HG02623 (cell line): ENCODE measurements around the gene KCNJ10.
"Not testable (repeated sequence)": the region's sequence is repeated elsewhere in the genome, so short reads cannot be mapped to it uniquely, and the experiment has no call there.

Experiments used
- ATAC-seq: cut with Tn5 transposase; IDR thresholded peaks from one replicate; pipeline ENCODE4 v1.9.1; 2021; ENCODE audit warnings: moderate library complexity; ENCODE audit not compliant: unreplicated experiment

The KCNJ10 gene

DNA sequence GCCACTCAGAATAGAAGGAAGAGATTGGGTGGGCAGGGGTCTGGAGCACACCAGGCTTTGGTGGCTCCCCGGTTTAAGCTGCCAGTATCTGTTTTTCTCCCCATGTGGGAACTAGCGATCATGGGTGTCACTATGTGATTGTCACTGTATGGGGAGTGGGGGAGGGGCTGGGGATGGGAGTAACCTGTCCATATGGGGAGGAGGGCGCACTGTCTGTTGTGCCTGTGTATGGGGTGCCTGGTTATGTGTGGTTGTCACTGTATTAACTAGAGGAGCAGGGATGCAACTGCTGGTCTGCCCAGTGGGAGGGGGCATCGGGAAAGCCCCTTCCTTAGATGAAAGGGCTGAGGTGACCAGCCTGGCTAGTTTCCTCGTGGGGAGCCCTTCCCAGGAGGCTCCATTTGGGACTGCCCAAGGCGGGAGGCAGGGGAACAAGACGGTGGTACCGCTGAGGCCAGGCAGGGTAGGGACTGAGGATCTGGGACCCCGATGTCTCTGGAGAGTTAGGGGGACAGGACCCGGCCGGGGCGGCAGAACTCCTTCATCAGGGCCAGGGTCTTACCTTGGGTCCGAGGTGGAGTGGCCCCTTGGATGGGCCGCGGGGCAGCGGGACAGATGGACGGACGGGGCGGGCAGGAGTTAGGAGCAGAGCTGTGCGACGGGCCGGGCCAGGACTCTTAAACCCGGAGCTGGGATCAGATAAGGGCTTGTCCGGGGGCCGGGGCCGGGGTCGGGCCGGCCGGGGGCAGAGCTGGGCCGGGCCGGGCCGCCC is at the start of gene KCNJ10:
Gene KCNJ10, minus strand, starts transcription at position 701 of the 772 bp plus-strand sequence. CDS start 27,628 bp downstream, outside the sequence.
- no peak for ATAC-seq

DNA sequence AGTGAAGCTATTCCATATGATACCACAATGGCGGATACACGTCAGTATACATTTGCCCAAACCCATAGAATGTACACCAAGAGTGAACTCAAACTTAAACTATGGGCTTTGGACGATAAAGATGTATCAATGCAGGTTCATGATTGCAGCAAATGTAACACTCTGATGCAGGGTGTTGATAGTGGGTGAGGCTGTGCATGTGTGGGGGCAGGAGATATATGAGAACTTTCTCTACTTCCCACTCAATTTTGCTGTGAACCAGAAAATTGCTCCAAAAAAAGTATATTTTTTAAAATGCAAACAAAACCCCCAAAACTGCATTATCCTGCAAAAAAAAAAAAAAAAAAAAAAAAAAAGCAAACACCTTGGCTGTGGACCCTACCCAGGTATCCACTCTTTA is 49.0 kb upstream of the KCNJ10 start:
- no peak for ATAC-seq

DNA sequence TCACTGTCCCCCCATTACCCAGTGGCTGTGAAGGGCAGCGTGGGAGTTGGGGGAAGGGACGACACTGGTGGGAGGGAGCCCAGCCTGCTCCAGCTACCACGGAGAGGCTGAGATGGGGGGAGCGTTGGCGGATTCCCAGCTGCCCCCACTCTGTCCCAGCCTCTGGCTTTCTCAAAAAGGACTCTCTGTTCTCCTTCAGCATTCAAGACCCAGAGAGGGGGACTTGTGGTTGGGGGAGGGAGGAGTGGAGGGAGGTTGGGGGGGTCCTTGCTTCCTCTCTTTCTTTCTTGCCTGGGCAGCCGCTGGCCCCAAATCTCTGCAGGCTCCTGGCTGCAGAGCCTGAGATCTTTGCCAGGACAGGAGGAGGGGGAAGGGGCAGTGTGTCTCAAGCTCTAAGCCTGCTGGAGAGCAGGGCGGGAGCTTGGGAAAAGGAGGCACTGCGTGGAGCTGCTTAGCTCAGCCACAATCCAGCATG is 47.8 kb upstream of the KCNJ10 start:
- no peak for ATAC-seq

DNA sequence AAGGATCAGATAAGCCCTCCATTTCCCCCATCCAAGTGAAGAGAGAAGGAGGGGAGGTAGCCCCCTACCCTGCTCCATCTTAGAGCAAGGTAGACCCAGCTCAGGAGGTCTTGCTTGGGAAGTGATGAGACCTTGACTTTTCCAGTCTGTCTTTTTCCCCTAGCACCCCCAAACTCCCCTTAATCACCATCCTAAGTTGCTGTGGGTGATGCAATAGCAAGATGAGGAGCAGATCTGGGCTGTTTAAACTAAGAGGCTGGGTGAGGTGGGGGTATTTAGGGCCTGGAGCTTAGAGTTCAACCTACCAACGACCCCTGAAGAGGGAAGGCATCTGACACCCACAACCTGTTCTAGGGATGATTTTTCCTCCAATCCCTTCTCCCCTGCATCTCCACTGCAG is 47.3 kb upstream of the KCNJ10 start:
- ATAC-seq, result no peak

DNA sequence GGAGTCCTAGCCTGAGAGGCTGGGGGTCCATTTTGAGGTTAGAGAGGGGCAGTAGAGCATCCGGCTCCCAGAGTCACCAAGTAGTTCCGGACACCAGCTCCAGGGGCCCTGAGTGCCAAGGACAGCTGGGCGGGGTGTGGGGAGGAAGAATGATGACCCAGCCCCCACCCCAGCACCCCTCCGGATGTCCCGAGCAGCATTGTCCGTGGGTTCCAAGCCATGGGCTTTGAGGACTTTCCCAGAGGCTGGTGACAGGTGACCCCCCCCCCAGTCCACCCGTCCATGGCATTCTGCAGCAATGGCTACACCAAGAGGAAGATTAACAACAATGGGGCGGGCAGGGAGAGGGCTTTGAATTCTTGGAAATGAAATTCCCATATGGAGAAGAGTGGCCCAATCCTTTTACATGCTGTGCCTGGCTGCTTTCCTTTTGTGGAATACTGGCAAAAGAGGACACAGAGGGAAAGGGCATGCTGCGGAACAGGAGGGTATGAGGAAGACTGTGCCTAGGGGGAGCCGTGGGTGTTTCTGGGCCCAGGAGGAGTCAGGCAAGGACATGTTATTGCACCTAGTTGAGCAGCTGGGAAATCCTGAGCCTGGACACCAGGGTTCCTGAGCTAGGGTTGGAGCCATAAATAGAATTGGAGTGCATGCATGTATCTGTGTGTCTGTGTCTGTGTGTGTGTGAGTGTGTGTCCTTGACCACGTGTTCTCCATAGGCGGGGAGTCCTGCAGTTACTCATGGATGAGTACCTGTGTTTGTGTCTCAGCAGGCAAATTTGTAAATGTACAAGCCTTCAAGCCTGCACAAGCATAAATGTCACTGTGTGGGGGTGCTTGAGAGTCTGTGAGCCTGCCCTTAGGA is 46.6 kb upstream of the KCNJ10 start:
- no peak for ATAC-seq

DNA sequence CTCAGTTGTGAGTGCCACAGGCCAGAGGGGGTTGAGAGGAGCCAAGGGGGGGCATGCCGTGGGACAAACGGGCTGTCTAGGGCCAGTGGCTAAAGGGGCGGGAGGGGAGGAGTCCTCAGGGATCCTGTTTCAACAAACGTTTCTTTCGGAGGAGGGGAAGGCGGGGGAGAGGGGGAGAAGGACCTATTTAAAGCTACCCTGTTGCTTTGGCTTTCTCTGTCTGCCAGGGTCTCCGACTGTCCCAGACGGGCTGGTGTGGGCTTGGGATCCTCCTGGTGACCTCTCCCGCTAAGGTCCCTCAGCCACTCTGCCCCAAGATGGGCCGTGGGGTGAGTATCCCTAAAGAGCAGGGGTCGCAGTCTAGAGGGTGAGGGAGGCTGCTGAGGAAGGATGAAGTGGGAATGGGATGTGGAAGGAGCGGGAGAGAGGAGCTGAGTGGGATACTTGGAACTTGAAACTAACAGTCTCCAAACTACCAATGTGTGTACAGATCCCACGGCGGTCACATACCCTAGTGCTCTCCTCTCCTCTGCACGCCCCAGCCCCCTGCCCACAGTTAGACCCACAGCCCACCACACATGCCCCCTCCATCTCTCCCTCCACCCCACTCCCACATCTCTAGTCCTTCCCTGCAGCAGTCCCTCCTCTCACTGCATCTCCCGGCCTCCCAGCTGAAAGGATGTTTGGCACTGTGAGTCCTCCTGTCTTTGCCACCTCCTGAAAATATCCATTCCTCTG is 45.8 kb upstream of the KCNJ10 start, which contains the start of gene ATP1A2:
Gene ATP1A2, plus strand, starts transcription at position 215 of the 738 bp plus-strand sequence. Its CDS starts 103 bp downstream, at position 318.
- ATAC-seq, result no peak

DNA sequence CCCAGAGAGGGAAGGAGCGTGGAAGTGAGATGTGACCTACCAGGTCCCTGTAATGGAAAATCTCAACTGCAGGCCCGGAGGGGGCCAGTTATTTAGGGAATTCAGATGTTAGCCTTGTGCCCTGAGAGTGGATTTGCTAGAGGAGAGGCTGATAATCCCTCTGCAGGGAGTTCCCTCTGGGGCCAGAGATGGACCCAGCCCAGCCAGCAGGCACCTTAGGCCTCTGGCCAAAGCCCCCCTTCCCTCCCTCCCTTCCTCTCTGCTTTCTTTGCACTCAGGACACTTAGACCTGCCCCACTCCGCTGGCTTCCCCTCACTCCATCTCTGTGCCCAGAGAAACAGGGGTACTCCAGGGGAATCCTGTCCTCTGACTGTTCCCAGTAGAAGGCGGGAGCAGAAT is 44.1 kb upstream of the KCNJ10 start:
- ATAC-seq, result no peak

DNA sequence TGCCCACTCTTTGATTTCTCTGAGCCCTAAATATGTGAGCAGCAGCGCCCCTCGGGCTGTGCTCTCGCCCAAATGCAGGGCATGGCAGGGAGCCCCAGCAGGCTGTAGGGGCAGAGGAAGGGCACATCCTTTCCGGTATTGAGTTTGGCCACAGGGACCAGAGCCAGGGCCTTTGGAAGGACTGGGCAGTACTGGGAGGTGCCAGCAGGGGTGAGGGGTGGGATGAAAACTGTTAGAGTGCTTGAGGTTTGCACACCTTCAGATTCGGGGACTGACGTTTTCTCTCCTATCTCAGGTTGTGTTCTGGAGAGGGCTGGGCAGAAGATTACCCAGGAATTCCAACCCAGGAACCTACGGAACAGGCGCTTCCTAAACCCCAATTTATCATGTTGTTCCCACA is 43.4 kb upstream of the KCNJ10 start:
- no peak for ATAC-seq

DNA sequence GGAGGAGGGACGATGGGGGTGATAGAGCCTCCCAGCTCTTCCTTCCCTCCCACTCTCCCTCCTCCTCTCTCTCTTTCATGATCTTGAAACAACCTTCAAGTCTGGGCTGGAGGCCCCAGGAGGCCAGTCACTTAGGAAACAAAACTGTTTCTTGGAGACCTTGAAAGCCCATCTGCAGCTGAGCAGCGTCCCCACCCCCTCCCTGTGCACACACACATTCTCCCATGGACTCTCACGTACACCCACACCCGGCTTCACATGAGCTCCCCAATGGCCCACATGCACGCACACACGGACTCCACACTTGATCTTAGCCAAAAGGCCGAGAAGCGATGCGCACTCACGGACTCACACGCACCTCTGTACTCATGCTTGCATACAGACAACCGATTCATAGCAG is 42.4 kb upstream of the KCNJ10 start:
- no peak for ATAC-seq

DNA sequence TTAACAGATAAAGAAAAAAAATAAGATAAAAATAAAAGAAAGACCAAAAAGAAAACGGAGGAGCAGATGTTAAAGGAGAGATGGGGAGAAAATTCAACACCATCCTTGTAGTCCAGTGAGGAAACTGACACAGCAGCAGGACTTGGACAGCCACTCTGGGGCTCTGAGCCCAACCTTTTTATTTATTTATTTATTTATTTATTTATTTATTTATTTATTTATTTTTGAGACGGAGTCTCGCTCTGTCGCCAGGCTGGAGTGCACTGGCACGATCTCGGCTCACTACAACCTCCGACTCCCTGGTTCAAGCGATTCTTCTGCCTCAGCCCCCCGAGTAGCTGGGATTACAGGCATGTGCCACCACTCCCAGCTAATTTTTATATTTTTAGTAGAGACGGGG is 41.5 kb upstream of the KCNJ10 start:
- ATAC-seq, result not testable (repeated sequence)

DNA sequence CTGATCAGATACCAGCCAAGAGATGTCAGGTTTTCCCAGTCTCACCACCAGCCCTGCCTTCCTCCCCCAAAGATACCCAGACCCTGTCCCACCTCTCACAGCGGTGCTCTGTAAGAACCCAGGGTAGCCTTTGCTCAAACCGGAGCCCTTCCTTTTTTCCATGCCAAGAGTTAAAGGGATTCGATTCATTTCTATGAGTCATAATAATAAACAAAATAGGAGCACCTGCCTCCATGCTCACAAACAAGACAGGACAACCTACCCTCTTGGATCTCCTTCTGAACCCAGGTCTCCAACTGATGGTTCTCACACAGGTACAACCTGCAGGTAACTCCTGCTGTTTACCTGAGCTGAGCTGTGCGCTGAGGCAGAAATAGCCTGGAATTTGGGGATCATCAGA is 39.7 kb upstream of the KCNJ10 start:
- ATAC-seq, result no peak

DNA sequence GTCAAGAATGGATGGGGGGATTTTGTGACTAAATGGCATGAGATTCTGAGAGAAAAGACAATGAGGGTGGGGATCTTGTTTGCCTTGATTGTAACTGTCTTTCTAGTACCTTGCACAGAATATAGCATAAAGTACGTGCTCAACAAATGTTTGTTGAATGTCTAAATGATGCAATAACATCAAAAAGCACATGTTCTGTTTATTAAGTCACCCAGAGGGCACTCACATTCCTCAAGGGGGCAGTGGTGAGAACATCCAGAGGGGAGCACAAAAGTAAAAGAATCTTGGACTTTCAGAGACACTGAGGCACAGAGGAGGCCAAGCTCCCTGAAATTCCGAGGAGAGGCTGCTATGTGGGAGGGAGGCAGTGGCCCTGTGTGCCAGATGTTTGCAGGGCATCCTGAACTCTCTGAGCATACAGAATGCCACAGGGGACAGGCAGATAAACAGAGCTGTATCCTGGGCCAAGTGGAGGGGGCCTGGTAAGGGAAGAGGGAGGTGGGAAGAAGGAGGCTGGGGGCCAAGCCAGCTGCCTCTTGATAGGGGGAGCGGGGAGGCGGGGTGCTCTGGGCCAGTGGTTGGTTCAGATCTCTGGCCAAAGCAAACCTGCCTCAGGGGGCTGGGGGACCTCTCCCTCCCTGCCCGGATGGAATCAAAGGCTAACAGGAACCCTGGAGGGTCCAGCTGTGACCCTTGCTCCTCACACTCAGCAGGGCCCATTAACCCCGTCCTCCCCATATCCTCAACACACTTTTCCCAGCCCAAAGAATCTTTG is 39.1 kb upstream of the KCNJ10 start:
- ATAC-seq, result no peak

DNA sequence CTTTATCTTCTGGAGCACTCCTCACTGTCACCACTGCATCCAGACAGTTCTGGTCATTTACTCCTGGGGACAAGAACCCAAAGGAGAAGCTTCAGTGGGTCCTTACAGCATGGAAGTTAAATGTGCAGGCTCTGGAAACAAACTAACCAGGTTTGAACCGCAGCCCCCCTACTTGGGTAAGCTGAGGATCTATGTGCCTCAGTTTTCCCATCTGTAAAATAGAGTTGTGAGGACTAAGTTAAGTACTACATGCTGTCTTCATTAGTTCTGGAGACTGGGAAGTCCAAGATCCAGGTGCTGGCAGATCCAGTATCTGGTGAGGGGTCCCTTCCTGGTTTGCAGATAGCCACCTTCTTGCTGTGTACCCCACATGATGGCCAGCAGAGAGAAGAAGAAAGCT is 37.6 kb upstream of the KCNJ10 start:
- ATAC-seq, result no peak

DNA sequence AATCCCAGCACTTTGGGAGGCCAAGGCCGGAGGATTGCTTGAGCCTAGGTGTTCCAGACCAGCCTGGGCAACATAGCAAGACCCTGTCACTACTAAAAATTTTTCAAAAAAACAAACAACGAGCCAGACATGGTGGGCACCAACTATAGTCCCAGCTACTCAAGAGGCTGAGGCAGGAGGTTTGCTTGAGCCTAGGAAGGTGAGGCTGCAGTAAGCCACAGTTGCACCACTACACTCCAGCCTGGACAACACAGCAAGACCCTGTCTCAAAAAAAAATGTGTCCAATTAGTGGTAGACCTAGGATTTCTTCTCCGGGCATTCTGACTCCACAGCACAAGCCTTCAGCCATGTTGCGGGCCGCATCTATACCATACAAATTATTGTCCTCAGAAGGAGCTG is 35.2 kb upstream of the KCNJ10 start:
- ATAC-seq, result no peak

DNA sequence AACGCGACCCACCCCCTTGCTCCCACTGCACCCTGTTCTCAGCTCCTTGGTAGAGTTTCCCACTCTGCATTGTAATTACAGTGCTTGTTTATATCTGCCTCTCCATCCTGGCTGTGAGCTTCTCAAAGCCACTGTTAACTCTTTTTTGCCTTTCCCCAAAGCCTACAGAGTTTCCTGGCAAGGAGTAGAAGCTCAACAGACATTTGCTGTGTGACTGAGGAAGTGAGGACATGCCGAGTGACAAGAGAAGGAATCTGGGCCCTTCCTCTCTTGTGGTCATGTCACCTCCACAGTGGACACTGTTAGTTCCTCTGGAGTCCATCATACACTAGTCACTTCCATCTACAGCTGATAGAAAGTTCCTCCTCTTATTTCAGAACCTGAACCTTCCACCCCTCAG is 34.5 kb upstream of the KCNJ10 start:
- no peak for ATAC-seq

DNA sequence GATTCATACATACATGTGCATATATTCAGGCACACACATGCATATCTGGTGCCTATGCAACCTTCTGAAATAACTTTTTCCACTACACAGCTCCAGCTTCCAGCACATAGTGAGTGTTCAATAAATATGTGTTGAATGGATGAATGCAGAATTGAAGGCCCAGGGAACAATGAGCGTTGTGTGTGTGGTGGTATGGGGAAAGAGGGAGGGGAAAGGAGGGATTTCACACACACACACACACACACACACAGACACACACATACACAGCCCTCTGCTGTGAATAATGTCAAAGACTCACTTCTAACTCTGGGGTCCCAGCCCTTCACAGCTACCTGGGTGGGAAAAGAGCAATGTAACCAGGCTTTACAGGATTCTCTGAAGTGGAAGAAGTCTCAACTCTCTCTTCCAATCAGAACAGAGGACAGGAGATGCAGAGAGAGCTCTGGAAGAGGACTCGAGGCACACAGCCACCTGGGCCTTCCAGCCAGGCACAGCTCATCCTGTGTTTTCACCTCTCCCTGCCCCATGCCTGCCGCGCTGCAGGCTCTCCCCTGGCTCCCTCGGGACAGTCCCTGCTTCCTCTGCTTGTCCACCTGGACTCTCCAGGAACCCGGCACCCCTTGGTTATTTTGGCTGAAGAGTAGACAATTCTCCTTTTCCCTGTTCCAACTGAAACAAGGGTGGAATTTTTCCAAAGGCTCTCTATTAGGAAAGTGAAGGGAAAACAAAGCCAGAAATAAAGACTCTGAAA is 33.9 kb upstream of the KCNJ10 start:
- no peak for ATAC-seq

DNA sequence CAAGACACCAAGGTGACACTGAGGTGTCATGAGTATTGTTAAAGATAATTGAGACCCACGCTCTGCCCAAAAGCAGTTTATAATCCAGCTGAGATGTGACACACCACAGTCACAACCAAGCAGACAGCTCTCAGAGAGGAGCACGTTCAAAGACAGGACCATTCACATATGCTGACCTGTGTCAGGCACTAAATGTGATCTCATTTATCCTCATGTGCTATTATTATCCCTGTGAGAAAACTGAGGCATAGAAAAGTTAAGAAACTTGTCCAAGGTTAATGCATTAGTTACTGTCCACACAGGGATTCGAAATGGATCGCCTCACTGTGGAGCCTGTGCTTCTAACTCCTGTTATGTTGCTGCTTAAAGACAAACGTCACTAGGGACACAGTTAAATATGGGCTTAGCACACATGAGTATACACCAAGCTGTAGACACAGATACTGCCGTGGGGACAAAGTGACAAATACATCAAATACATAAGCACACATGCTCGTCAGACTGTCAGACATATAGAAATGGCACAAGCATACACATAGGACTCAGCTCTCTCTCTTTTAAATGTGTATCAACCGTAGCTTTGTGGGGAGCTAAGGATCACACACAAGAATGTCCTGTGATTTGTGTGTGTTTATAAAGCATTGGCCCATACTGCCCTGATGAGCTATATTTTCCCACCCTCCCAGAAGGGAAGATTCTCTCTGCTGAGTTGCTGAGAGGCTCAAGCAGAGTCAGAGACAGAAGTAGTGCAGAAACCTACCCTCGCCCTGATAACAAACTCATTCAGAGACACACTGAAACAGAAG is 32.0 kb upstream of the KCNJ10 start:
- no peak for ATAC-seq

DNA sequence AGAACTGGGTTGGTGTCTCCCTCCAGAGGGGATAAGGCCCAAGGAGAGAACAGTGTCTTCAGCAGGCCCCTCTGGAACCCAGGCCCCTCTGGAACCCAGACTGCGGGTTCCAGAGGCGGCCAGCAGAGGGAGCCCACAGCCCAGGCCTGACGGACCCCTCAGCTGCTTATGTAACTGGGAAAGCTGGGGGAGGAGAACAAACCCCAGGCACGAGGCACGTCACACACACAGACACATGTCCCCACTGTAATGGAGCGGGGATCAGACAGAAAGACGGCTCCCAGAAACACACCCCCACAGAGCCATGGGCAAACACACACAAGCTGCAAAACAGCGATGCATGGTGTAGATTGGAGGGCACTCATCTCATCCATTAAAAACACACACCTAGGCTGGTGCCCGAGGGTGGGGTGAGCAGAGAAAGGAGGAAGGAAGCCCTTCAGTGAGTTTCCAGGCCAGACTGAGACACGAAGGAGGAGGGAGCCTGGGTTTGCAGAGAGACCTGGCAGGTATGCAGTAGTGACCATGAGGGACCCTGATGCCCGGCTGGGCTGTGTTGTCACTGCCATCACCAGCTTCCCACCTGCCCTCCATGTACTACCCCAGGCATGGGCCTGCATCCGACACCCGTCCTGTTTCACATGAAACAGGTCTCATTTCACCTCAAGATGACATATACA is 31.2 kb upstream of the KCNJ10 start:
- ATAC-seq, result no peak
